Nephron progenitor cell (in vitro differentiated cells): Measurements from ENCODE around the gene RCAN1.

Experiments used
- DNase-seq: peaks from one replicate; pipeline ENCODE4 v3.0.0; 2021
- H3K27ac Mint-ChIP-seq: 2 replicates; pipeline ENCODE4 v1.8.0; 2021; ENCODE audit warnings: mild to moderate bottlenecking, moderate library complexity, mixed read lengths
- H3K27me3 Mint-ChIP-seq: 2 replicates; pipeline ENCODE4 v1.8.0; 2021; ENCODE audit warnings: mild to moderate bottlenecking, low read depth, mixed read lengths; ENCODE audit not compliant: poor library complexity
- H3K36me3 Mint-ChIP-seq: 2 replicates; pipeline ENCODE4 v1.8.0; 2021; ENCODE audit warnings: low read depth, mixed read lengths
- H3K4me1 Mint-ChIP-seq: 2 replicates; pipeline ENCODE4 v1.8.0; 2021; ENCODE audit warnings: mixed read lengths
- H3K4me3 Mint-ChIP-seq: 2 replicates; pipeline ENCODE4 v1.8.0; 2021; ENCODE audit warnings: mild to moderate bottlenecking, moderate library complexity, mixed read lengths
- H3K9me3 Mint-ChIP-seq: 2 replicates; pipeline ENCODE4 v1.8.0; 2021; ENCODE audit warnings: mild to moderate bottlenecking, moderate library complexity, mixed read lengths
- CTCF ChIP-seq: fragments of 200-600 bp; sonication (generic); IDR thresholded peaks from 2 replicates; pipeline ENCODE4 v1.5.0; 2021; ENCODE audit warnings: antibody characterized with exemption

Gene RCAN1

DNA sequence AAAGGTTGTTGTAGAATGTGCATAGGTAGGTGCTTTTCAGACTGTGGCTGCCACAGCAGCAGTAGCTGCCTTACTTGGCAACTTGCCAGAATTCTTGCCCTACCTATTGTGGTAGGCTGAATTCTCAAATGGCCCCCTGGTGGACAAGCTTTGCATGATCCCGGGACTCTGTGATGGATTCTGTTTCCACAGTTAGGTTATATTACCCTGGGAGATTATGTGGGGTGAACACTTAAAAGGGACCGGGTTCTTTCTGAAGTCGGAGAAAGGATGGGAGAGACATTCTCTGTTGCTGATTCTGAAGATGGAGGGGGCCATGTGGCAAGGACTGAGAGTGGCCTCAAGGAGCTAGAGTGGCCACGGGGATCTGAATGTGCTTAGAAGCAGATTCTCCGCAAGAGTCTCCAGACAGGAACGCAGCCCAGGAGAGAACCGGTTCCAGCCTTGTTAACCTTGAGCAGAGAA lies 70.8 kb downstream of the RCAN1 start:
- Mint-ChIP-seq H3K4me1 (peaks cover 19% of the 10 kb centered on the region), H3K4me3 (no peak overlapping the region), H3K36me3 (peaks cover 5% of the 10 kb centered on the region), H3K27ac (no peak overlapping the region), H3K27me3 (no peaks in the 10 kb centered on the region), H3K9me3 (peaks cover 13% of the 10 kb centered on the region)
- TF ChIP-seq CTCF, result peak; percentile 16
- peak; percentile 22 for DNase-seq

GRCh38 chr21:34543017-34543416 lies 71.9 kb downstream of the RCAN1 start:
- TF ChIP-seq CTCF, result no peak
- no peaks in the 10 kb centered on the region for H3K27me3 Mint-ChIP-seq
- DNase-seq, result no peak
- no peak overlapping the region for H3K27ac Mint-ChIP-seq
- no peak overlapping the region for H3K4me3 Mint-ChIP-seq
- peaks cover 13% of the 10 kb centered on the region for H3K9me3 Mint-ChIP-seq
- peaks cover 5% of the 10 kb centered on the region for H3K36me3 Mint-ChIP-seq
- H3K4me1 Mint-ChIP-seq, result peaks cover 19% of the 10 kb centered on the region

GRCh38 chr21:34540206-34540605 lies 74.7 kb downstream of the RCAN1 start:
- Mint-ChIP-seq H3K4me3 (no peak overlapping the region), H3K9me3 (peaks cover 13% of the 10 kb centered on the region), H3K27ac (no peak overlapping the region), H3K36me3 (peaks cover 5% of the 10 kb centered on the region), H3K4me1 (peaks cover under 1% of the 10 kb centered on the region), H3K27me3 (no peaks in the 10 kb centered on the region)
- no peak for DNase-seq
- TF ChIP-seq CTCF, result no peak

DNA sequence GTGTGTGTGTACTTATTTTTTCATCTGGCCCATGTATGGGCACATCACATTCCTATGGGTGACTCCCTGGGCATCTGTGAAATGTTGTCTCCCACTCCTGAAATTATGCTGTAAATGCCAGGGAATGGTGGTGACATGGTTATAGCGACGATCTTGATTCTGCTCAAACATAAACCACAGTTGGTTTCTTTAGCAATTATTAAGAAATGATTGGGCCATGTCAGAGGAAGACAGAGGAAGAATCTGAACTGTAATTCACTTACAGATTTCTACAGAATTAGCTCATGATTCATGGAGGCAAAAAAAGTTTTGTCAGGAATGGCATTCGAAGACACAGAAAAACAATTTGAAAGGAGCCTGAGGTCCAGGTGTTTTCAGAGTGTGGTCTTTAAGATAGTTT lies 77.1 kb downstream of the RCAN1 start:
- Mint-ChIP-seq H3K27me3 (no peaks in the 10 kb centered on the region), H3K9me3 (peaks cover 6% of the 10 kb centered on the region), H3K36me3 (no peaks in the 10 kb centered on the region), H3K4me1 (no peaks in the 10 kb centered on the region), H3K27ac (no peak overlapping the region), H3K4me3 (no peak overlapping the region)
- DNase-seq, result no peak
- no peak for TF ChIP-seq CTCF

GRCh38 chr21:34536820-34537219 lies 78.1 kb downstream of the RCAN1 start:
- TF ChIP-seq CTCF, result no peak
- Mint-ChIP-seq H3K27me3 (peaks cover 3% of the 10 kb centered on the region), H3K4me3 (no peak overlapping the region), H3K36me3 (no peaks in the 10 kb centered on the region), H3K9me3 (peaks cover 5% of the 10 kb centered on the region), H3K4me1 (peaks cover under 1% of the 10 kb centered on the region), H3K27ac (no peak overlapping the region)
- no peak for DNase-seq

- Mint-ChIP-seq H3K4me1 (peaks cover 6% of the 10 kb centered on the region), H3K27ac (no peak overlapping the region), H3K36me3 (no peaks in the 10 kb centered on the region), H3K9me3 (peaks cover 5% of the 10 kb centered on the region), H3K4me3 (no peak overlapping the region), H3K27me3 (peaks cover 3% of the 10 kb centered on the region)
- no peak for DNase-seq
- no peak for TF ChIP-seq CTCF
Measured at GRCh38 chr21:34536311-34536710, 78.6 kb downstream of the RCAN1 start.
